Measurements from ENCODE around the gene HDHD5.

The HDHD5 gene

DNA sequence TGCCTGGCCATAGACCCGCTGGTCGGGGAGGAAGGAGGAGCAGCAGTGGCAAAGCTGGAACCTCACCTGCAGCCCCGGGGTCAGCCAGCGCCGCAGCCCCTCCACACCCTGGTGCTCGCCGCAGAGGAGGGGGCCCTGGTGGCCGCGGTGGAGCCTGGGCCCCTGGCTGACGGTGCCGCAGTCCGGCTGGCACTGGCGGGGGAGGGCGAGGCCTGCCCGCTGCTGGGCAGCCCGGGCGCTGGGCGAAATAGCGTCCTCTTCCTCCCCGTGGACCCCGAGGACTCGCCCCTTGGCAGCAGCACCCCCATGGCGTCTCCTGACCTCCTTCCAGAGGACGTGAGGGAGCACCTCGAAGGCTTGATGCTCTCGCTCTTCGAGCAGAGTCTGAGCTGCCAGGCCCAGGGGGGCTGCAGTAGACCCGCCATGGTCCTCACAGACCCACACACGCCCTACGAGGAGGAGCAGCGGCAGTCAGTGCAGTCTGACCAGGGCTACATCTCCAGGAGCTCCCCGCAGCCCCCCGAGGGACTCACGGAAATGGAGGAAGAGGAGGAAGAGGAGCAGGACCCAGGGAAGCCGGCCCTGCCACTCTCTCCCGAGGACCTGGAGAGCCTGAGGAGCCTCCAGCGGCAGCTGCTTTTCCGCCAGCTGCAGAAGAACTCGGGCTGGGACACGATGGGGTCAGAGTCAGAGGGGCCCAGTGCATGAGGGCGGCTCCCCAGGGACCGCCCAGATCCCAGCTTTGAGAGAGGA, 49.8 kb downstream of the HDHD5 start:
- Mint-ChIP-seq H3K27me3 (ENCODE audit: low read depth) (no peaks in the 10 kb centered on the region), H3K4me3 (no peak overlapping the region), H3K27ac (no peak overlapping the region), H3K36me3 (ENCODE audit: low read depth) (peaks cover 64% of the 10 kb centered on the region), H3K9me3 (no peaks in the 10 kb centered on the region), H3K4me1 (ENCODE audit: low read depth) (peaks cover 42% of the 10 kb centered on the region)

DNA sequence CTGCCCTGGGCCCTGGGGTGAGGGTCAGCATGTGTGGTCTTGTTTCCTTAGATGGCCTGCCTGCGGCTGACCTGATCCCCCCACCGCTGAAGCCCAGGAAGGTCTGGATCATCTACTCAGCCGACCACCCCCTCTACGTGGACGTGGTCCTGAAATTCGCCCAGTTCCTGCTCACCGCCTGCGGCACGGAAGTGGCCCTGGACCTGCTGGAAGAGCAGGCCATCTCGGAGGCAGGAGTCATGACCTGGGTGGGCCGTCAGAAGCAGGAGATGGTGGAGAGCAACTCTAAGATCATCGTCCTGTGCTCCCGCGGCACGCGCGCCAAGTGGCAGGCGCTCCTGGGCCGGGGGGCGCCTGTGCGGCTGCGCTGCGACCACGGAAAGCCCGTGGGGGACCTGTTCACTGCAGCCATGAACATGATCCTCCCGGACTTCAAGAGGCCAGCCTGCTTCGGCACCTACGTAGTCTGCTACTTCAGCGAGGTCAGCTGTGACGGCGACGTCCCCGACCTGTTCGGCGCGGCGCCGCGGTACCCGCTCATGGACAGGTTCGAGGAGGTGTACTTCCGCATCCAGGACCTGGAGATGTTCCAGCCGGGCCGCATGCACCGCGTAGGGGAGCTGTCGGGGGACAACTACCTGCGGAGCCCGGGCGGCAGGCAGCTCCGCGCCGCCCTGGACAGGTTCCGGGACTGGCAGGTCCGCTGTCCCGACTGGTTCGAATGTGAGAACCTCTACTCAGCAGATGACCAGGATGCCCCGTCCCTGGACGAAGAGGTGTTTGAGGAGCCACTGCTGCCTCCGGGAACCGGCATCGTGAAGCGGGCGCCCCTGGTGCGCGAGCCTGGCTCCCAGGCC, 50.6 kb downstream of the HDHD5 start:
- Mint-ChIP-seq H3K27ac (no peak overlapping the region), H3K36me3 (ENCODE audit: low read depth) (peaks cover 66% of the 10 kb centered on the region), H3K4me1 (ENCODE audit: low read depth) (peaks cover 40% of the 10 kb centered on the region), H3K9me3 (no peaks in the 10 kb centered on the region), H3K4me3 (no peak overlapping the region), H3K27me3 (ENCODE audit: low read depth) (no peaks in the 10 kb centered on the region)

DNA sequence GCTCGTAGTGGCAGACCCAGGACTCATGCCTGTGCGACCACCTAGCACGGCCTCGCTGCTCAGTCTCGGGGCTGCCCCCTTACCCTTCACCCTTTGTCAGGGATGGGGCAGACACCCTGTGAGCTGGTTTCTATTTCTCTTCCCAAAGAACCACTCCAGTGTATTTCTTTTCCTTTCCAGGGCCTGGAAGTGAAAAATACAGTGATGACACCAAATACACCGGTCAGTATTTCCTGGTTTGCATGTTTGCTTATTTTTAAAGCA, 51.6 kb downstream of the HDHD5 start:
- Mint-ChIP-seq H3K4me1 (ENCODE audit: low read depth) (peaks cover 43% of the 10 kb centered on the region), H3K9me3 (no peaks in the 10 kb centered on the region), H3K27me3 (ENCODE audit: low read depth) (no peaks in the 10 kb centered on the region), H3K4me3 (peak overlapping the region; percentile 10), H3K27ac (peak overlapping the region; percentile 83), H3K36me3 (ENCODE audit: low read depth) (peaks cover 68% of the 10 kb centered on the region)

DNA sequence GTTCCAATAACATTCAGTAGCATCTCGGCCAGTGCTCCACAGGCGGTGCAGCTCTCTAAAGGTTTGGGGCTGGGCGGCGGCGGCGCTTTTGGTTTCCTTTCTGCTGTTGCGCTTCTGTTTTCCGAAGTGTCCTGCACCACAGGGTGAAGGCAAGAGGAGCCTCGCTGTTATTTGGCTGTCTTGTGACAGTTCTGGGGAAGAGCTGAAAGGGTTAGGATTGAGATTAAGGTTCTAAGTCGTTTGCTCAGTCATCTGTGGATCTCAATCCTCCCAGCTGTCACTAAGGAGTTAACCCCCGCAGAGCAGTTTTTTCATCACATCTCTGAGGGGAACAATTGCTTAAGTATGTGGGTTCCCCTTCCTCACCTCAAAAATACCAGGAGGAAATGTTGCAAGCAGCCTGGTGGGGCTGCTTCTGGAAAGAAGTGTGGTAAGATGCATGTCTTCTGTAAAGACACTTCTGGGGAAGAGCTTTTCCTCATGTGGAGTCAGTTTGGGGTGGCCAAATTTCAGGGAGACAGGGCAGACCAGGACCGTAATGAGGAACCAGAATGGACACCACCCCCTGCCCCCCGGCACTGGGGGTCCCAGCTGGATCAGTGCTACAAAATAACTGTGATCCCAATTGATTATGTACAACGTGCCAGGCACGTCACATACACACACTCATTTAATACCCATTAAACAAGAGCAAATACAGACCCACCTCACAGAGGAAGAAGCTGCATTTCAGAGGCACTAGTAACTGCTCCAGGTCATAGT, 52.1 kb downstream of the HDHD5 start:
- Mint-ChIP-seq H3K27me3 (ENCODE audit: low read depth) (no peaks in the 10 kb centered on the region), H3K27ac (peak overlapping the region; percentile 83), H3K36me3 (ENCODE audit: low read depth) (peaks cover 68% of the 10 kb centered on the region), H3K4me3 (peak overlapping the region; percentile 64), H3K4me1 (ENCODE audit: low read depth) (peaks cover 48% of the 10 kb centered on the region), H3K9me3 (no peaks in the 10 kb centered on the region)

DNA sequence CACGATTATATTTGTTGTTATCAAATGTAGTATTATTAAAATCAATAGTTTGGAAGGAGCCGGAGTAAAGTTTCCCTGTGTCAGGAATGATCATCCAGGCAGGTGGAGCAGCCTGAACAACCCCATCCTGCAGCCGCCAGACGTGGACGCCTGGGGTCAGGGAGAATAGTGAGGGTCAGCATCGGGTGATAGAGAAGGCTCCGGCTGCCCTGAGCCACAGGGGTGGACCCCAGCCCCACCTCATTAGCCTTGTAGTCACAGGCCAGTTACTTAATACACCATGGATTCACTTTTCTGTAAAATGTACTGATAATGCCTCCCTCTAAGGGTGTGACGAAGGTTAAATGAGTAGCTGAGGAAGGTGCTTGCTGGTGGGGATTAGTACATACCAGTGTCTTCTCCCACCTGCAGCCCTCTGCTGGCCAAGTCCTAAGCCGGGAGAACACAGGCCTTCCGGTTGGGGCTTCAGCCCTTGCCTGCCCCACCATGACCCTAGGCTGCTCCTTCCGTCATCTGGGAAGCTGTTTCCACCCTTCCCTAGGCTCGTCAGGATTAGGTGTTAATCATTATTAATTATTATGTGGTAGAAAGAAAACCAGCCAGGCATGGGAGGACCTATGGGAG, 52.8 kb downstream of the HDHD5 start:
- peak overlapping the region; percentile 83 for H3K27ac Mint-ChIP-seq
- H3K9me3 Mint-ChIP-seq = no peaks in the 10 kb centered on the region
- no peaks in the 10 kb centered on the region for H3K27me3 Mint-ChIP-seq (ENCODE audit: low read depth)
- H3K4me3 Mint-ChIP-seq = peak overlapping the region; percentile 64
- H3K4me1 Mint-ChIP-seq (ENCODE audit: low read depth) = peaks cover 52% of the 10 kb centered on the region
- peaks cover 69% of the 10 kb centered on the region for H3K36me3 Mint-ChIP-seq (ENCODE audit: low read depth)

DNA sequence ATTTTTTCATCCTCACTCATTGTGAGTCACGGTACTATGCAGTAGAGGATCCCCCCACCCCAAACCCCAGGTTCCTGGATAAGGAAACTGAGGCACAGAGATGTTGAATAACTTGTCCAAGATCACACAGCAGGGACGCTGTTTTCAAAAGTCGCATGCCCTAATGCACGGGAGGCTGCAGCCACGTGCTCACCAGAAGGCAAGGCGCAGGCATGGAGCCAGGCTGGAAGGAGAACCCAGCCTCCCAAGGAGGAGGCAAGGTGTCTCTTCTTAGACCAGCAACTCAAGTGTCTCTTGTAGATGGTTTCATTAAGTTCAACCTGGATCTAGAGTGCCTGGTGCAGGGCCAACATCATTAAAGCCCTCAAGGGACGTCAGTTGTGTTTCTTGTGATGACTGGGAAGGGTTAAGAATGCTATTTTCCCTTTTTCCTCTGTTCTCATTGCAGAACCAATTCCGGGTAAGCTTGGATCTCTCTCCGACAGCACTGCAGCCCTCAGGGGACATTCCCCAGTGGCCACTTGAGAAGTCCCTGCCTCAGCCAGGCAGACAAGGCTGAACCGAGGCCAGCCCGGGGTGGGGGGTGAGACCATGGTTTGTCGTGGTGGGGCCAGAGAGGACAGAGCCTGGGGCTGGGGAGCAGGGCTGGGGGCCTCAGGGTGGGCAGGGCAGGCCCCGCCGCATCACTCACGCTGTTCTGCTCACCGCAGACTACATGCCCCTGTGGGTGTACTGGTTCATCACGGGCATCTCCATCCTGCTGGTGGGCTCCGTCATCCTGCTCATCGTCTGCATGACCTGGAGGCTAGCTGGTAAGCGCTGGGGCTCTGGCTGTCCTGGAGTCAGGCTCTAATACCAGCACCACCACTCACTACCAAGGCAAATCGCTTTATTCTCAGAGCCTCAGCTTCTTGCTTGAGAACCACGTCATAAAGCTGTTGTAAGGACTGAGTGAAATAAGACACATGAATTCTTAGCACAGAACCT, 53.6 kb downstream of the HDHD5 start:
- no peak overlapping the region for H3K27ac Mint-ChIP-seq
- peaks cover 57% of the 10 kb centered on the region for H3K4me1 Mint-ChIP-seq (ENCODE audit: low read depth)
- no peaks in the 10 kb centered on the region for H3K27me3 Mint-ChIP-seq (ENCODE audit: low read depth)
- H3K4me3 Mint-ChIP-seq = no peak overlapping the region
- H3K36me3 Mint-ChIP-seq (ENCODE audit: low read depth) = peaks cover 71% of the 10 kb centered on the region
- no peaks in the 10 kb centered on the region for H3K9me3 Mint-ChIP-seq

DNA sequence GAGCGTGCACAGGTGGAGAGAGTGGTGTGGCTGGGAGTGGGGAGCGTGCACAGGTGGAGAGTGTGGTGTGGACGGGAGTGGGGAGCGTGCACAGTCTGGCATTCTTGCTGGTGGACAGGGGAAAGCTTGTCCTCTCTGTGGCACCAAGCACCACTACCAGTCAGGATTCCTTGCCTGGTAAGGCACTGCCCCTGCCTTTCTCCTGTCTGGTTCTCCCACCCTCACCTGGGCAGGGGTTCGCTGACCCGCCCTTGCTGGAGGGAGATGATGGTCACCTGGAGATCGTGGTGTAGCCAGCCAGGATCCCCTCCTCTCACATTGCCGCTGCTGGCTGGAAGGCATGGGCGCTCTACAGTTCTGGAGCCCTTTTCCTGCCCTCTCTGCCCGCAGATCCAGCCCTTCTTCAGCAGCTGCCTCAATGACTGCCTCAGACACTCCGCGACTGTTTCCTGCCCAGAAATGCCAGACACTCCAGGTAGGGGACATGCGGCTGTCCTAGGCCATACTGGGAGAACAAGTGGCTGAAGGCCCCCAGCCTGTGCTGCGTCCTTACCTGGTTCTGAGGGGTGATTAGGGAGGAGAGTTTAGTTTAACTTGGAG, 54.6 kb downstream of the HDHD5 start:
- Mint-ChIP-seq H3K27ac (peak overlapping the region; percentile 36), H3K36me3 (ENCODE audit: low read depth) (peaks cover 77% of the 10 kb centered on the region), H3K9me3 (no peaks in the 10 kb centered on the region), H3K4me3 (no peak overlapping the region), H3K27me3 (ENCODE audit: low read depth) (no peaks in the 10 kb centered on the region), H3K4me1 (ENCODE audit: low read depth) (peaks cover 63% of the 10 kb centered on the region)

DNA sequence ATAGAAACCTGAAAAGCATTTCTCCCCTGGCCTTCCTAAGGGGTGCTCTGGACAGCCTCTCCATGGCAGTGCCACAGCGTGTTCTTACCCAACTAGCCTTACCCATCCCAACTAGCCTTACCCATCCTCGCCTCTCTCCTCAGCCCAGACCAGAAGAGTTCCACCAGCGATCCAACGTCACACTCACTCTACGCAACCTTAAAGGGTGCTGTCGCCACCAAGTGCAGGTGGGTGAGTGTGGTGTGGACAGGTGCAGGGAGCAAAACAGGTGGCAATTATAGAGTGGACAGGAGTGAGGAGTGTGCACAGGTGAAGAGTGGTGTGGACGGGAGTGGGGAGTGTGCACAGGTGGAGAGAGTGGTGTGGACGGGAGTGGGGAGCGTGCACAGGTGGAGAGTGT, 55.7 kb downstream of the HDHD5 start:
- Mint-ChIP-seq H3K4me1 (ENCODE audit: low read depth) (peaks cover 74% of the 10 kb centered on the region), H3K4me3 (no peak overlapping the region), H3K27me3 (ENCODE audit: low read depth) (no peaks in the 10 kb centered on the region), H3K27ac (no peak overlapping the region), H3K36me3 (ENCODE audit: low read depth) (peaks cover 85% of the 10 kb centered on the region), H3K9me3 (no peaks in the 10 kb centered on the region)

DNA sequence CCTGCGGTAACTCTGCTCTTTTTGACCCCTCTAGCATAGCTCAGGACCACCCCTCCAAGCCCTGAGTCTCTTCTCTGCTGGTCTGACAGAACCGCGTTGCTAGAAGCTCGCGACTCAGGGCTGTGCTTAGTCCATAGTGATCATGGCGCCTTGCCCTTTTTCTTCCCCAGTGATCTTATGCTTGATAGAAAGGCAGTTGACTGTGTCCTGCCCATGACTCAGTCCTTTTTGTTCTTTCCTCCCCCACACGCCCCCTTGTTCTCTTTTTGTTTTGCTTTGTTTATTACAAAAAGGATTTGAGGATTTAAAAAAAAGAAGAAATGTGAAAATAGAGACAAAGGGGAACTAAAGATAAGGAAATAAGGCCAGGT, 56.8 kb downstream of the HDHD5 start:
- peaks cover 78% of the 10 kb centered on the region for H3K4me1 Mint-ChIP-seq (ENCODE audit: low read depth)
- H3K27me3 Mint-ChIP-seq (ENCODE audit: low read depth) = no peaks in the 10 kb centered on the region

DNA sequence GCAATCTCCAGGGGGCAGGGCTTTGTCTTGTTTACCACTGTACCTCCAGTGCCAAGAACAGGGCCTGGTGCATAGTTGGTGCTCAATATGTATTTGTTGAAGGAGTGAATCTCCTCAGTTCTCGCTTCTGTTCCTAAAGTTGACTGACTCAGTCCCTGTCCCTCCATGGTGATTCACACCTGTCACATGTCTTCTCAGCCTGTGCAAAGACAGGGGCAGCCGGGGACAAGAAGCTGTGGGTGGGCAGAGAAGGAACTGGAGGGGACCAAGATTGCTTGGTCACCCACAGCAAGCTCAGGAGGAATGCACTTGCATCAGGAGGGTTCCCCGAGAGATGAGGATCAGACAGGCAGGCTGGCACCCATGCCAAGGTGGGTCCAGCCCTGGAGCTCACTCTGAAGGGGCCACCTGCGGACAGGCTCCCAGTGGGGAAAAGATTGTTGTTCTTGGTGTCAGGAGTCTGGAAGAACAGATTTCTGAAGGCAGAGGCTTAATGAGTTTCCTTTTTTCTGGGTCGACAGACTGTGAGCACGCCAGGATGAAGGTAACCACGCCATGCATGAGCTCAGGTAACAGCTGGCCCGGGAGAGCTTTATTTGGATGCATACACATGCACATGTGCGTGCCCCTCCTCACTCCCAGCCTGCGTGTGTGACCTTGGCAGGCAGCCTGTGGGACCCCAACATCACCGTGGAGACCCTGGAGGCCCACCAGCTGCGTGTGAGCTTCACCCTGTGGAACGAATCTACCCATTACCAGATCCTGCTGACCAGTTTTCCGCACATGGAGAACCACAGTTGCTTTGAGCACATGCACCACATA, 57.4 kb downstream of the HDHD5 start:
- H3K4me3 Mint-ChIP-seq = peak overlapping the region; percentile 14
- peaks cover 79% of the 10 kb centered on the region for H3K36me3 Mint-ChIP-seq (ENCODE audit: low read depth)
- H3K9me3 Mint-ChIP-seq = no peaks in the 10 kb centered on the region
- no peaks in the 10 kb centered on the region for H3K27me3 Mint-ChIP-seq (ENCODE audit: low read depth)
- H3K4me1 Mint-ChIP-seq (ENCODE audit: low read depth) = peaks cover 75% of the 10 kb centered on the region
- no peak overlapping the region for H3K27ac Mint-ChIP-seq

More for the DNA sequence above, 56.8 kb downstream of the HDHD5 start:
- Mint-ChIP-seq H3K9me3 (no peaks in the 10 kb centered on the region), H3K27ac (no peak overlapping the region), H3K36me3 (ENCODE audit: low read depth) (peaks cover 84% of the 10 kb centered on the region), H3K4me3 (no peak overlapping the region)

DNA sequence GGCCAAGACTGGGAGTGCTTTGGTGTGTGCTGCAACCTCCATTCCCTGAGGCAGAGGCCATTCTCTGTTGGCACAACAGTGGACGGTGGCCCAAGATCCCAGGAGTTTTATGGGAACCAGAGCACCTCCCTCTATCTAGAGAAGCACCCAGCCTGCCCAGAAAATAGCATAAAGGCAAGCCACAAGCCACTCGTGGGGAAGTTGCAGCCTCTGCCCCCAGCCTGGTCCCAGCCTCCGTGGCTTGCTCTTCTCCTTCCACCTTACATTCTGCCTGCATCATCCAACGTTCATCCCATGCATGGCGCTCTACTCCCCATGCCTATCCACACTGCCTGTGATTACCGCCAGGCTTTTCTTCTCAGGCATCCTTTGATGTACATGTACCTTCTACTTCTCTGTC, 58.5 kb downstream of the HDHD5 start:
- Mint-ChIP-seq H3K27ac (peak overlapping the region; percentile 23), H3K4me1 (ENCODE audit: low read depth) (peaks cover 77% of the 10 kb centered on the region), H3K27me3 (ENCODE audit: low read depth) (no peaks in the 10 kb centered on the region), H3K36me3 (ENCODE audit: low read depth) (peaks cover 74% of the 10 kb centered on the region), H3K4me3 (peak overlapping the region; percentile 40), H3K9me3 (no peaks in the 10 kb centered on the region)

DNA sequence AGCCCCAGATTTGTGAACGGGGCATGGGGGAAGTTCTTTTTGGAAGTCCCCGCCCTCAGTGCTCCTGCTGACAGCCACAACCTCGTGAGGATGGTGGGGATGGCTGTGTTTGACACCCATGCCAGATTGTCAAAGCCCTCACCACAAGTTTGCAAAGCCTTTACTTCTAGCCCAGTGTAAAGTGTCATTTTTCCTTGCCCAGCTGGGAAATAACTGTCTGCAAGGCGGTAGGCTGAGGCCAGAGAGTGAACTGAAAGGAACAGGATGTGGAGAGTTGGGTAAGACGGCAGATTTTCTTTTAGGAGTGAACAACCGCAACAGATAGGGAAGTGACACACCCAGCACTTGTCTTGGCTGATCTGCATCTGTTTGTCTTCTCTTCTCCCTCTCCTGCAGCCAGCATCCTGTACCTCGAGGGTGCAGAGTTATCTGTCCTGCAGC, 60.7 kb downstream of the HDHD5 start:
- H3K27me3 Mint-ChIP-seq (ENCODE audit: low read depth) = no peaks in the 10 kb centered on the region
- peaks cover 76% of the 10 kb centered on the region for H3K4me1 Mint-ChIP-seq (ENCODE audit: low read depth)
- peak overlapping the region; percentile 78 for H3K4me3 Mint-ChIP-seq
- no peaks in the 10 kb centered on the region for H3K9me3 Mint-ChIP-seq
- H3K27ac Mint-ChIP-seq = peak overlapping the region; percentile 88
- H3K36me3 Mint-ChIP-seq (ENCODE audit: low read depth) = peaks cover 67% of the 10 kb centered on the region

All from T-helper 1 cell treated with Interleukin-12 subunit alpha and Interleukin-12 subunit beta and Interleukin-4 antibody, amounts not matched to agents 30 μg/mL and 1 μg/mL, for 36 hours (primary cell).